Measurements from ENCODE around the gene ABHD16A. TPM values are rescaled to one million over a fixed set of nuclear protein-coding genes. Genes with fewer than 3 reads are reported as not detected.

Gene ABHD16A
- total RNA-seq, 1 donor from 2014 or later: 50.1 TPM

- Histone ChIP-seq H3K9me3 (ENCODE audit: control insufficient read depth in 3 of 3, low read length in 3 of 3) (no peaks in the 10 kb centered on the region), H3K27me3 (ENCODE audit: control insufficient read depth in 3 of 3, insufficient read depth in 3 of 3, low read length in 3 of 3) (no peaks in the 10 kb centered on the region), H3K4me3 (ENCODE audit: low read length in 3 of 3) (peak overlapping the region; percentile 90 to 98 (median 97)), H3K36me3 (ENCODE audit: control insufficient read depth in 3 of 3, insufficient read depth in 3 of 3, low read length in 3 of 3) (peaks cover 32 to 42% (median 37%) of the 10 kb centered on the region in 3 donors), H3K4me1 (ENCODE audit: control insufficient read depth in 3 of 3, insufficient read depth in 3 of 3, low read length in 3 of 3) (peaks cover 44 to 71% (median 54%) of the 10 kb centered on the region in 3 donors), H3K9ac (ENCODE audit: low read depth in 1 of 3, low read length in 3 of 3) (peak overlapping the region; percentile 88 to 98 (median 97)), H3K27ac (ENCODE audit: low read depth, low read length) (peak overlapping the region; percentile 95)
These were observed 38.9 kb downstream of the ABHD16A start for GRCh38 chr6:31663961-31664789.

- peaks cover 52 to 73% (median 63%) of the 10 kb centered on the region in 3 donors for H3K4me1 ChIP-seq (ENCODE audit: control insufficient read depth in 3 of 3, insufficient read depth in 3 of 3, low read length in 3 of 3)
These were observed 39.8 kb downstream of the ABHD16A start for GRCh38 chr6:31663126-31663960.

GRCh38 chr6:31662124-31662723 is 40.9 kb downstream of the ABHD16A start:
- Histone ChIP-seq H3K4me3 (ENCODE audit: low read length in 3 of 3) (no peak overlapping the region), H3K4me1 (ENCODE audit: control insufficient read depth in 3 of 3, insufficient read depth in 3 of 3, low read length in 3 of 3) (peaks cover 56 to 73% (median 68%) of the 10 kb centered on the region in 3 donors), H3K9ac (ENCODE audit: low read depth in 1 of 3, low read length in 3 of 3) (no peak overlapping the region), H3K27ac (ENCODE audit: low read depth, low read length) (no peak overlapping the region), H3K9me3 (ENCODE audit: control insufficient read depth in 3 of 3, low read length in 3 of 3) (no peaks in the 10 kb centered on the region), H3K27me3 (ENCODE audit: control insufficient read depth in 3 of 3, insufficient read depth in 3 of 3, low read length in 3 of 3) (no peaks in the 10 kb centered on the region), H3K36me3 (ENCODE audit: control insufficient read depth in 3 of 3, insufficient read depth in 3 of 3, low read length in 3 of 3) (peaks cover 18 to 31% (median 25%) of the 10 kb centered on the region in 3 donors)

More at GRCh38 chr6:31663126-31663960, 39.8 kb downstream of the ABHD16A start:
- H3K36me3 ChIP-seq (ENCODE audit: control insufficient read depth in 3 of 3, insufficient read depth in 3 of 3, low read length in 3 of 3): peaks cover 23 to 34% (median 30%) of the 10 kb centered on the region in 3 donors
- peak overlapping the region; percentile 90 to 98 (median 97) for H3K4me3 ChIP-seq (ENCODE audit: low read length in 3 of 3)
- H3K9ac ChIP-seq (ENCODE audit: low read depth in 1 of 3, low read length in 3 of 3): peak overlapping the region; percentile 88 to 98 (median 97)
- H3K27ac ChIP-seq (ENCODE audit: low read depth, low read length): peak overlapping the region; percentile 95
- no peaks in the 10 kb centered on the region for H3K27me3 ChIP-seq (ENCODE audit: control insufficient read depth in 3 of 3, insufficient read depth in 3 of 3, low read length in 3 of 3)
- H3K9me3 ChIP-seq (ENCODE audit: control insufficient read depth in 3 of 3, low read length in 3 of 3): no peaks in the 10 kb centered on the region

GRCh38 chr6:31661262-31662123 is 41.6 kb downstream of the ABHD16A start:
- H3K36me3 ChIP-seq (ENCODE audit: control insufficient read depth in 3 of 3, insufficient read depth in 3 of 3, low read length in 3 of 3): peaks cover 14 to 30% (median 25%) of the 10 kb centered on the region in 3 donors
- H3K4me1 ChIP-seq (ENCODE audit: control insufficient read depth in 3 of 3, insufficient read depth in 3 of 3, low read length in 3 of 3): peaks cover 51 to 68% (median 64%) of the 10 kb centered on the region in 3 donors
- peak overlapping the region; percentile 94 to 100 (median 97) for H3K9ac ChIP-seq (ENCODE audit: low read depth in 1 of 3, low read length in 3 of 3)
- H3K27ac ChIP-seq (ENCODE audit: low read depth, low read length): peak overlapping the region; percentile 83
- H3K27me3 ChIP-seq (ENCODE audit: control insufficient read depth in 3 of 3, insufficient read depth in 3 of 3, low read length in 3 of 3): no peaks in the 10 kb centered on the region
- no peaks in the 10 kb centered on the region for H3K9me3 ChIP-seq (ENCODE audit: control insufficient read depth in 3 of 3, low read length in 3 of 3)
- peak overlapping the region in 2 of 3 donors; percentile 83 to 96 for H3K4me3 ChIP-seq (ENCODE audit: low read length in 3 of 3)

GRCh38 chr6:31660381-31661261 is 42.5 kb downstream of the ABHD16A start, which contains the start of gene C6orf47:
TSS of gene C6orf47 (minus strand) at chr6:31660778. CDS start at chr6:31659947, 831 bp downstream.
- Histone ChIP-seq H3K9ac (ENCODE audit: low read depth in 1 of 3, low read length in 3 of 3) (peak within 1 kb of the TSS; percentile 94 to 100 (median 97)), H3K9me3 (ENCODE audit: control insufficient read depth in 3 of 3, low read length in 3 of 3) (no peaks in the 10 kb centered on the region), H3K27me3 (ENCODE audit: control insufficient read depth in 3 of 3, insufficient read depth in 3 of 3, low read length in 3 of 3) (no peaks in the 10 kb centered on the region), H3K4me1 (ENCODE audit: control insufficient read depth in 3 of 3, insufficient read depth in 3 of 3, low read length in 3 of 3) (peaks cover 47 to 65% (median 61%) of the 10 kb centered on the region in 3 donors), H3K36me3 (ENCODE audit: control insufficient read depth in 3 of 3, insufficient read depth in 3 of 3, low read length in 3 of 3) (peaks cover 20 to 37% (median 30%) of the 10 kb centered on the region in 3 donors), H3K4me3 (ENCODE audit: low read length in 3 of 3) (peak within 1 kb of the TSS; percentile 83 to 96 (median 96)), H3K27ac (ENCODE audit: low read depth, low read length) (peak within 1 kb of the TSS; percentile 83)

GRCh38 chr6:31659649-31660380 is 43.3 kb downstream of the ABHD16A start:
- Histone ChIP-seq H3K9ac (ENCODE audit: low read depth in 1 of 3, low read length in 3 of 3) (peak overlapping the region; percentile 94 to 100 (median 97)), H3K9me3 (ENCODE audit: control insufficient read depth in 3 of 3, low read length in 3 of 3) (no peaks in the 10 kb centered on the region), H3K4me1 (ENCODE audit: control insufficient read depth in 3 of 3, insufficient read depth in 3 of 3, low read length in 3 of 3) (peaks cover 47 to 62% (median 61%) of the 10 kb centered on the region in 3 donors), H3K36me3 (ENCODE audit: control insufficient read depth in 3 of 3, insufficient read depth in 3 of 3, low read length in 3 of 3) (peaks cover 20 to 43% (median 32%) of the 10 kb centered on the region in 3 donors), H3K4me3 (ENCODE audit: low read length in 3 of 3) (peak overlapping the region; percentile 83 to 96 (median 96)), H3K27me3 (ENCODE audit: control insufficient read depth in 3 of 3, insufficient read depth in 3 of 3, low read length in 3 of 3) (no peaks in the 10 kb centered on the region), H3K27ac (ENCODE audit: low read depth, low read length) (peak overlapping the region; percentile 83)

GRCh38 chr6:31658983-31659648 is 44.0 kb downstream of the ABHD16A start:
- Histone ChIP-seq H3K27ac (ENCODE audit: low read depth, low read length) (peak overlapping the region; percentile 83), H3K4me1 (ENCODE audit: control insufficient read depth in 3 of 3, insufficient read depth in 3 of 3, low read length in 3 of 3) (peaks cover 43 to 59% (median 57%) of the 10 kb centered on the region in 3 donors), H3K4me3 (ENCODE audit: low read length in 3 of 3) (peak overlapping the region; percentile 83 to 96 (median 96)), H3K27me3 (ENCODE audit: control insufficient read depth in 3 of 3, insufficient read depth in 3 of 3, low read length in 3 of 3) (no peaks in the 10 kb centered on the region), H3K36me3 (ENCODE audit: control insufficient read depth in 3 of 3, insufficient read depth in 3 of 3, low read length in 3 of 3) (peaks cover 20 to 43% (median 32%) of the 10 kb centered on the region in 3 donors), H3K9ac (ENCODE audit: low read depth in 1 of 3, low read length in 3 of 3) (peak overlapping the region; percentile 94 to 100 (median 97)), H3K9me3 (ENCODE audit: control insufficient read depth in 3 of 3, low read length in 3 of 3) (no peaks in the 10 kb centered on the region)
